Smooth muscle cell (in vitro differentiated cells): ENCODE results near the gene APAF1. TPM values are rescaled to one million over a fixed set of nuclear protein-coding genes. Genes with fewer than 3 reads are reported as not detected.

Experiments
- DNase-seq: peaks from one replicate; lab custom pipeline; 2025; ENCODE audit not compliant: unreplicated experiment; lab: John Stamatoyannopoulos, UW
- H2AFZ ChIP-seq: fragments of 200-600 bp; sonication (generic); 2 replicates; pipeline ENCODE4 v1.6.0; 2016; ENCODE audit warnings: antibody characterized with exemption, low read depth, mild to moderate bottlenecking
- H3F3A ChIP-seq: fragments of 200-600 bp; sonication (generic); 2 replicates; pipeline ENCODE4 v1.6.0; 2017; ENCODE audit warnings: antibody characterized with exemption, low read depth
- H3K27ac ChIP-seq: fragments of 200-600 bp; sonication (generic); 2 replicates; pipeline ENCODE4 v1.5.1; 2016; ENCODE audit warnings: low read depth, mild to moderate bottlenecking
- H3K27me3 ChIP-seq: fragments of 200-600 bp; sonication (generic); 2 replicates; pipeline ENCODE4 v1.6.1; 2016; ENCODE audit warnings: low read depth, mild to moderate bottlenecking
- H3K36me3 ChIP-seq: fragments of 200-600 bp; sonication (generic); 2 replicates; pipeline ENCODE4 v1.5.1; 2016; ENCODE audit warnings: low read depth
- H3K4me1 ChIP-seq: fragments of 200-600 bp; sonication (generic); 2 replicates; pipeline ENCODE4 v1.5.1; 2016; ENCODE audit warnings: low read depth
- H3K4me2 ChIP-seq: fragments of 200-600 bp; sonication (generic); 2 replicates; pipeline ENCODE4 v1.6.0; 2016; ENCODE audit warnings: mild to moderate bottlenecking
- H3K4me3 ChIP-seq: fragments of 200-600 bp; sonication (generic); 2 replicates; pipeline ENCODE4 v1.5.1; 2016; ENCODE audit warnings: mild to moderate bottlenecking
- H3K79me2 ChIP-seq: fragments of 200-600 bp; sonication (generic); 2 replicates; pipeline ENCODE4 v1.6.0; 2016; ENCODE audit warnings: low read depth, mild to moderate bottlenecking
- H3K9ac ChIP-seq: fragments of 200-600 bp; sonication (generic); 2 replicates; pipeline ENCODE4 v1.6.0; 2016; ENCODE audit warnings: low read depth
- H3K9me3 ChIP-seq: fragments of 200-600 bp; sonication (generic); replicated peaks from 2 replicates; pipeline ENCODE4 v1.5.1; 2016; ENCODE audit warnings: low read depth
- H4K20me1 ChIP-seq: fragments of 200-600 bp; sonication (generic); 2 replicates; pipeline ENCODE4 v1.6.0; 2016; ENCODE audit warnings: low read depth
- CTCF ChIP-seq: fragments of 200-600 bp; sonication (generic); IDR thresholded peaks from 2 replicates; pipeline ENCODE4 v1.5.1; 2017; ENCODE audit warnings: borderline replicate concordance, mild to moderate bottlenecking, antibody characterized with exemption; ENCODE audit not compliant: insufficient read depth, poor library complexity, severe bottlenecking
- WGBS: methylation state at CpG from one replicate; pipeline ENCODE4 v1.1.7; 2016; ENCODE audit warnings: low lambda C conversion rate; 5-methylcytosine and 5-hydroxymethylcytosine counted together
- polyA plus RNA-seq: library from polyadenylated mRNA; unstranded; fragments of >200 nt; fragmentation: Nextera tagmentation; extraction: Ambion mirVana; gene quantifications from 2 replicates; pipeline ENCODE4 v1.2.1, GENCODE V29; 2016
- total RNA-seq: library from RNA; depleted of rRNA; stranded (reverse); fragments of >200 nt; gene quantifications from 2 replicates; pipeline ENCODE4 v1.2.3, GENCODE V29; 2014

The APAF1 gene
- total and polyA plus RNA-seq, 2 experiments from 2014 or later: 17.0 to 27.1 TPM

GRCh38 chr12:98678946-98679610 lies 34.0 kb downstream of the APAF1 start:
- no peak overlapping the region for H3K4me2 ChIP-seq
- WGBS: 96% methylated on average over 7 of the region's 7 CpGs
- H3K9ac ChIP-seq: no peak overlapping the region
- H3K27me3 ChIP-seq: no peaks in the 10 kb centered on the region
- H3K36me3 ChIP-seq: peaks cover 32% of the 10 kb centered on the region
- no peak overlapping the region for H3K27ac ChIP-seq
- H3K9me3 ChIP-seq: no peaks in the 10 kb centered on the region
- no peak overlapping the region for H2AFZ ChIP-seq
- TF ChIP-seq CTCF: no peak
- H3F3A ChIP-seq: no peaks in the 10 kb centered on the region
- no peak for DNase-seq
- no peak overlapping the region for H3K4me3 ChIP-seq
- H3K4me1 ChIP-seq: no peaks in the 10 kb centered on the region
- no peaks in the 10 kb centered on the region for H3K79me2 ChIP-seq
- H4K20me1 ChIP-seq: no peaks in the 10 kb centered on the region

- Histone ChIP-seq H3K9ac (no peak overlapping the region), H3K27ac (no peak overlapping the region), H3K36me3 (peaks cover 32% of the 10 kb centered on the region), H3F3A (no peaks in the 10 kb centered on the region), H3K9me3 (no peaks in the 10 kb centered on the region), H3K4me1 (no peaks in the 10 kb centered on the region), H4K20me1 (no peaks in the 10 kb centered on the region), H3K4me2 (no peak overlapping the region), H3K4me3 (no peak overlapping the region), H2AFZ (no peak overlapping the region), H3K27me3 (no peaks in the 10 kb centered on the region), H3K79me2 (no peaks in the 10 kb centered on the region)
- DNase-seq: no peak
- 92% methylated on average over 15 of the region's 15 CpGs for WGBS
- no peak for TF ChIP-seq CTCF
Measured at GRCh38 chr12:98679611-98680005, 34.5 kb downstream of the APAF1 start.

- H3K36me3 ChIP-seq: peaks cover 38% of the 10 kb centered on the region
- no peaks in the 10 kb centered on the region for H3K4me1 ChIP-seq
- no peak overlapping the region for H3K4me2 ChIP-seq
- no peaks in the 10 kb centered on the region for H3K27me3 ChIP-seq
- H3K4me3 ChIP-seq: no peak overlapping the region
- H3K27ac ChIP-seq: no peak overlapping the region
- no peak for TF ChIP-seq CTCF
- no peak overlapping the region for H3K9ac ChIP-seq
- H2AFZ ChIP-seq: no peak overlapping the region
- WGBS: 100% methylated on average over 2 of the region's 2 CpGs
- DNase-seq: no peak
- H4K20me1 ChIP-seq: no peaks in the 10 kb centered on the region
- H3K9me3 ChIP-seq: no peaks in the 10 kb centered on the region
- no peaks in the 10 kb centered on the region for H3K79me2 ChIP-seq
- no peaks in the 10 kb centered on the region for H3F3A ChIP-seq
Measured at GRCh38 chr12:98684199-98684598, 39.1 kb downstream of the APAF1 start.

- H3F3A ChIP-seq: no peaks in the 10 kb centered on the region
- H3K79me2 ChIP-seq: no peaks in the 10 kb centered on the region
- no peak overlapping the region for H2AFZ ChIP-seq
- H3K27ac ChIP-seq: no peak overlapping the region
- peaks cover 29% of the 10 kb centered on the region for H3K36me3 ChIP-seq
- no peaks in the 10 kb centered on the region for H4K20me1 ChIP-seq
- H3K4me1 ChIP-seq: no peaks in the 10 kb centered on the region
- no peak for TF ChIP-seq CTCF
- 94% methylated on average over 2 of the region's 2 CpGs for WGBS
- no peak for DNase-seq
- H3K27me3 ChIP-seq: no peaks in the 10 kb centered on the region
- H3K9me3 ChIP-seq: no peaks in the 10 kb centered on the region
- no peak overlapping the region for H3K9ac ChIP-seq
- H3K4me3 ChIP-seq: no peak overlapping the region
- H3K4me2 ChIP-seq: no peak overlapping the region
Measured at GRCh38 chr12:98686603-98687002, 41.5 kb downstream of the APAF1 start.
